GM23338 (cell line): ENCODE data around the gene MERTK.

Source experiments
- CREB1 ChIP-seq: fragments of 250-450 bp; sonication (Bioruptor Pico); IDR thresholded peaks from 2 replicates; pipeline ENCODE4 v1.5.0; 2020; ENCODE audit warnings: low read depth, mild to moderate bottlenecking, moderate library complexity
- CTCF ChIP-seq, 2 experiments: fragments of 200-600 bp in 1 of 2; sonication (generic) in 1 of 2; conservative IDR thresholded peaks; 2 replicates each; pipeline versions ENCODE4 v1.5.1 to v1.6.1; 2016 to 2017; ENCODE audit warnings: antibody characterized with exemption in 2 of 2, low read depth in 2 of 2, mild to moderate bottlenecking in 2 of 2, moderate library complexity in 1 of 2
- ETS1 ChIP-seq: IDR thresholded peaks from 2 replicates; pipeline ENCODE4 v1.6.1; 2016; ENCODE audit warnings: antibody characterized with exemption
- EZH2 ChIP-seq: fragments of 200-600 bp; sonication (generic); IDR thresholded peaks from one replicate; pipeline ENCODE4 v1.8.0; 2017; ENCODE audit warnings: antibody characterized with exemption, mild to moderate bottlenecking, low read depth; ENCODE audit not compliant: unreplicated experiment
- EZH2phosphoT487 ChIP-seq: fragments of 200-600 bp; sonication (generic); IDR thresholded peaks from one replicate; pipeline ENCODE4 v1.8.1; 2018; ENCODE audit warnings: antibody characterized with exemption; ENCODE audit not compliant: unreplicated experiment
- JUNB ChIP-seq: IDR thresholded peaks from one replicate; pipeline ENCODE4 v1.6.1; 2016; ENCODE audit warnings: antibody characterized with exemption; ENCODE audit not compliant: unreplicated experiment
- NANOG ChIP-seq: IDR thresholded peaks from 2 replicates; pipeline ENCODE4 v1.6.1; 2016; ENCODE audit warnings: antibody characterized with exemption, borderline replicate concordance
- POLR2AphosphoS5 ChIP-seq: IDR thresholded peaks from 2 replicates; pipeline ENCODE4 v1.6.1; 2016; ENCODE audit warnings: antibody characterized with exemption, low read depth
- STAT1 ChIP-seq: IDR thresholded peaks from one replicate; pipeline ENCODE4 v1.6.1; 2016; ENCODE audit warnings: antibody characterized with exemption; ENCODE audit not compliant: unreplicated experiment
- ZNF114 ChIP-seq: fragments of 250-450 bp; sonication (Bioruptor Pico); IDR thresholded peaks from 2 replicates; pipeline ENCODE4 v1.5.0; 2020; ENCODE audit warnings: mild to moderate bottlenecking, moderate library complexity
- ZNF331 ChIP-seq: fragments of 250-450 bp; sonication (Bioruptor Pico); IDR thresholded peaks from 2 replicates; pipeline ENCODE4 v1.5.0; 2020; ENCODE audit warnings: low read depth, mild to moderate bottlenecking, moderate library complexity
- TF ChIP-seq, protein P1 (sequence below): IDR thresholded peaks from one replicate; pipeline ENCODE4 v1.6.1; 2018; ENCODE audit warnings: antibody characterized with exemption; ENCODE audit not compliant: unreplicated experiment

DNA sequence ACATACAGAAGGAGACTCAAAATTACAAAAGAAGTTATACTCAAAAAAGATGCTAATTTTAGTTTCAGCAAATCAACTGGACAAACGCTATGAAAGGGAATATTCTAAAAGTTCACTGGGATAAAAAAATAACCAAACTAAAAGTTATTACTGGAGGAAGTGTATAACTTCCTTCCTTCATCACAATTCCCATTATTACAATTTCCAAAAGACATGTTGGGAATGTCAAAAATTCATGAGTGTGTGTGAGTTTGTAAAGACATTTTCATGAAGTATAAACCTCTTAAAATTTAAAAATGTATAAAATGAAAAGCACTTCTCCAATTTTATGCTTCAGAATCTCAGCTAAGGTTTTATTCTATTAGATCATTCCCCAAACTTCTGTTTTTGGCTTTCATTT is 67.8 kb downstream of the MERTK start:
- TF ChIP-seq POLR2AphosphoS5 (no peak), CTCF (conservative IDR thresholded peaks at IDR 0.05; ENCODE audit: low read depth in 2 of 2) (no peak), JUNB (no peak), EZH2 (no peak), CREB1 (CRISPR knock-in tag) (no peak), EZH2phosphoT487 (no peak), ZNF114 (CRISPR knock-in tag) (no peak), NANOG (no peak), ZNF331 (CRISPR knock-in tag) (no peak), STAT1 (no peak), ETS1 (no peak)
- TF ChIP-seq, protein P1, sequence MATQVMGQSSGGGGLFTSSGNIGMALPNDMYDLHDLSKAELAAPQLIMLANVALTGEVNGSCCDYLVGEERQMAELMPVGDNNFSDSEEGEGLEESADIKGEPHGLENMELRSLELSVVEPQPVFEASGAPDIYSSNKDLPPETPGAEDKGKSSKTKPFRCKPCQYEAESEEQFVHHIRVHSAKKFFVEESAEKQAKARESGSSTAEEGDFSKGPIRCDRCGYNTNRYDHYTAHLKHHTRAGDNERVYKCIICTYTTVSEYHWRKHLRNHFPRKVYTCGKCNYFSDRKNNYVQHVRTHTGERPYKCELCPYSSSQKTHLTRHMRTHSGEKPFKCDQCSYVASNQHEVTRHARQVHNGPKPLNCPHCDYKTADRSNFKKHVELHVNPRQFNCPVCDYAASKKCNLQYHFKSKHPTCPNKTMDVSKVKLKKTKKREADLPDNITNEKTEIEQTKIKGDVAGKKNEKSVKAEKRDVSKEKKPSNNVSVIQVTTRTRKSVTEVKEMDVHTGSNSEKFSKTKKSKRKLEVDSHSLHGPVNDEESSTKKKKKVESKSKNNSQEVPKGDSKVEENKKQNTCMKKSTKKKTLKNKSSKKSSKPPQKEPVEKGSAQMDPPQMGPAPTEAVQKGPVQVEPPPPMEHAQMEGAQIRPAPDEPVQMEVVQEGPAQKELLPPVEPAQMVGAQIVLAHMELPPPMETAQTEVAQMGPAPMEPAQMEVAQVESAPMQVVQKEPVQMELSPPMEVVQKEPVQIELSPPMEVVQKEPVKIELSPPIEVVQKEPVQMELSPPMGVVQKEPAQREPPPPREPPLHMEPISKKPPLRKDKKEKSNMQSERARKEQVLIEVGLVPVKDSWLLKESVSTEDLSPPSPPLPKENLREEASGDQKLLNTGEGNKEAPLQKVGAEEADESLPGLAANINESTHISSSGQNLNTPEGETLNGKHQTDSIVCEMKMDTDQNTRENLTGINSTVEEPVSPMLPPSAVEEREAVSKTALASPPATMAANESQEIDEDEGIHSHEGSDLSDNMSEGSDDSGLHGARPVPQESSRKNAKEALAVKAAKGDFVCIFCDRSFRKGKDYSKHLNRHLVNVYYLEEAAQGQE, result no peak
